Measurements from ENCODE around the gene TSPEAR.

DNA sequence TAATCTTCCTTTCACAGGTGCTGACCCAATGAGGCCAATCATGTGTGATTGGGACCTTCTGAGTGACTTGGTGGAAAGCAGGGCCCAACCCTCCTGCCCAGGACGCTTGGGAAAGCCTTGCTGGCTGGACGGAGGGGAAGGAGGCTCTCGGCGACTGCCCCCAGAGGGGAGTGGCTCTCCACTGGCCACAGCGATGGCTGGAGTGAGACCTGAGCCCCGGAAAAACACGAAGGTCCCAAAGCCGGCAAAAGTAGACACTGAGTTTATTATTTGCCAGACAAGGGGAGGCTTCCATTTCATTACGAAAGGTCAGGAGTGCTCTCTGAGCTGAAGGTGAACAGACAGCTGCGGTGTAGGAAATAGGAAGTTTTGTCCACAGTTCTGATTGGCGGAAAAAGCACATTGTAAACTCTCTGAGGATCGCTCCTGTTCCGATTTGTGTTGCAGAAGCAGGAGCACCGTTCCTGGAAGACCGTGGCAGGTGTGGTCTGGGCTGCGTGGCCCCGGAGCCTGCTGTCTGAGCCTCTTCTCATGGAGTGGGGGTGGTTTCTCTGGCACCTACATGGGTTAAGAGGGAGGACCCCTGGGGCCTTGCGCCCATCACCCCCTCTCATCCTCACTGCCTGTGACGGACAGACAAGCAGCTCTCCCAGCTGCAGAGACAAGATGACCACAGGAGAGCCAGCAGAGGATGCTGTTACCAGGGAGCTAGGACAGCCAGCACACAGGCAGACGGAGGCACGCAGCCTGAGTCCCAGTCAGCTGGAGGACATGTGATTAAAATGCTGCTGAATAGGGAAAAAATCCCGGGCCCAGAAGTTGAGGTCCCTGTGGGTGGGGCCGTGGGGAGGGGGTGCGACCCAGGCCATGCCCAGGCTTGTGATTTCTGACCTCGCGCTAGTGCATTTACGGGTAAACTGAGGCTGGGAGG lies 212.8 kb downstream of the TSPEAR start:
- TF ChIP-seq, protein P1, sequence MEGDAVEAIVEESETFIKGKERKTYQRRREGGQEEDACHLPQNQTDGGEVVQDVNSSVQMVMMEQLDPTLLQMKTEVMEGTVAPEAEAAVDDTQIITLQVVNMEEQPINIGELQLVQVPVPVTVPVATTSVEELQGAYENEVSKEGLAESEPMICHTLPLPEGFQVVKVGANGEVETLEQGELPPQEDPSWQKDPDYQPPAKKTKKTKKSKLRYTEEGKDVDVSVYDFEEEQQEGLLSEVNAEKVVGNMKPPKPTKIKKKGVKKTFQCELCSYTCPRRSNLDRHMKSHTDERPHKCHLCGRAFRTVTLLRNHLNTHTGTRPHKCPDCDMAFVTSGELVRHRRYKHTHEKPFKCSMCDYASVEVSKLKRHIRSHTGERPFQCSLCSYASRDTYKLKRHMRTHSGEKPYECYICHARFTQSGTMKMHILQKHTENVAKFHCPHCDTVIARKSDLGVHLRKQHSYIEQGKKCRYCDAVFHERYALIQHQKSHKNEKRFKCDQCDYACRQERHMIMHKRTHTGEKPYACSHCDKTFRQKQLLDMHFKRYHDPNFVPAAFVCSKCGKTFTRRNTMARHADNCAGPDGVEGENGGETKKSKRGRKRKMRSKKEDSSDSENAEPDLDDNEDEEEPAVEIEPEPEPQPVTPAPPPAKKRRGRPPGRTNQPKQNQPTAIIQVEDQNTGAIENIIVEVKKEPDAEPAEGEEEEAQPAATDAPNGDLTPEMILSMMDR (conservative IDR thresholded peaks at IDR 0.05 in 1 of 2, IDR thresholded peaks at IDR 0.05 in 1 of 2; ENCODE audit: low read depth in 1 of 2, low read length in 2 of 2), result no peak
- TF ChIP-seq EZH2 (IDR thresholded peaks at IDR 0.05; ENCODE audit: low read length, missing control alignments), result no peak

Measured in fibroblast of lung (primary cell).